Temporal lobe (tissue), 2 donors: Measurements from ENCODE around the gene NKRF. TPM values are rescaled to one million over a fixed set of nuclear protein-coding genes. Genes with fewer than 3 reads are reported as not detected.

ENCODE experiments used
- small RNA-seq: library from RNA; depleted of rRNA; stranded (forward); fragments of <200 nt; gene quantifications from one replicate; pipeline ENCODE3, GENCODE V24; 2014; ENCODE audit warnings: low replicate concordance
- total RNA-seq: library from RNA; depleted of rRNA; stranded (reverse); fragments of >200 nt; gene quantifications from one replicate; pipeline ENCODE4 v1.2.3, GENCODE V29; 2014

The NKRF gene
- total RNA-seq, 1 donor from 2014 or later: 15.0 TPM

Small RNA genes within 50 kb of the gene (small RNA-seq; reads per million reads assigned to genes)
- gene MIR766: 4.4 reads per million, percentile 91 among the genes with 10 or more reads in this experiment

Other genes with a start within 250 kb of the NKRF start
- gene SLC25A43, start 207.1 kb downstream of the NKRF start, total RNA-seq: 0.98 TPM
- 63.2 TPM for gene SLC25A5, start 138.0 kb downstream of the NKRF start, total RNA-seq
- gene STEEP1, start 41.0 kb downstream of the NKRF start, total RNA-seq: 25.1 TPM
- gene UBE2A, start 31.9 kb downstream of the NKRF start, total RNA-seq: 27.5 TPM
- 49.2 TPM for gene SEPTIN6, start 86.7 kb upstream of the NKRF start, total RNA-seq
- 0.25 TPM for gene SOWAHD, start 152.2 kb upstream of the NKRF start, total RNA-seq
- gene RPL39, start 185.2 kb upstream of the NKRF start, total RNA-seq: 2,465 TPM
- 4.2 TPM for gene UPF3B, start 246.5 kb upstream of the NKRF start, total RNA-seq